HEK293T (cell line): ENCODE results near the gene LCP2.

Experiments used
- CTCF ChIA-PET: fragments of 350-600 bp; formaldehyde crosslinking; extraction: SDS; loops from one replicate; lab custom pipeline; 2021; ENCODE audit warnings: antibody characterized with exemption, inconsistent platforms; lab: Yijun Ruan, JAX
- POLR2A ChIA-PET: fragments of 350-600 bp; formaldehyde crosslinking; extraction: SDS; loops from one replicate; lab custom pipeline; 2020; ENCODE audit warnings: antibody characterized with exemption, inconsistent platforms; lab: Yijun Ruan, JAX
- DNase-seq: peaks from one replicate; pipeline ENCODE4 v3.0.0; 2012; ENCODE audit warnings: mixed read lengths; ENCODE audit errors: extremely low spot score
- ARNT ChIP-seq: fragments of 450-650 bp; IDR thresholded peaks from 2 replicates; pipeline ENCODE4 v1.6.1; 2017; ENCODE audit warnings: mild to moderate bottlenecking
- BHLHE40 ChIP-seq: fragments of 450-650 bp; IDR thresholded peaks from 2 replicates; pipeline ENCODE4 v1.6.1; 2016; ENCODE audit warnings: mild to moderate bottlenecking, moderate library complexity, borderline replicate concordance
- CTBP1 ChIP-seq: fragments of 450-650 bp; IDR thresholded peaks from 2 replicates; pipeline ENCODE4 v1.6.1; 2016; ENCODE audit warnings: borderline replicate concordance
- ELF4 ChIP-seq: fragments of 450-650 bp; IDR thresholded peaks from 2 replicates; pipeline ENCODE4 v1.6.1; 2017; ENCODE audit warnings: antibody characterized with exemption
- FOXA1 ChIP-seq: fragments of 450-650 bp; IDR thresholded peaks from 2 replicates; pipeline ENCODE4 v1.6.1; 2016; ENCODE audit warnings: mild to moderate bottlenecking
- FOXK2 ChIP-seq: fragments of 450-650 bp; IDR thresholded peaks from 2 replicates; pipeline ENCODE4 v1.6.1; 2016; ENCODE audit warnings: mild to moderate bottlenecking
- FOXM1 ChIP-seq: fragments of 450-650 bp; IDR thresholded peaks from 2 replicates; pipeline ENCODE4 v1.6.1; 2017; ENCODE audit warnings: mild to moderate bottlenecking, borderline replicate concordance
- HDGF ChIP-seq: fragments of 450-650 bp; IDR thresholded peaks from 2 replicates; pipeline ENCODE4 v1.6.1; 2017; ENCODE audit warnings: antibody characterized with exemption, borderline replicate concordance
- L3MBTL2 ChIP-seq: fragments of 450-650 bp; conservative IDR thresholded peaks from 2 replicates; pipeline ENCODE4 v1.6.1; 2016; ENCODE audit warnings: mild to moderate bottlenecking
- LEF1 ChIP-seq: fragments of 450-650 bp; IDR thresholded peaks from 2 replicates; pipeline ENCODE4 v1.6.1; 2017; ENCODE audit warnings: mild to moderate bottlenecking, borderline replicate concordance
- NFRKB ChIP-seq: fragments of 450-650 bp; IDR thresholded peaks from 2 replicates; pipeline ENCODE4 v1.6.1; 2016; ENCODE audit warnings: mild to moderate bottlenecking, moderate library complexity
- SP1 ChIP-seq: fragments of 450-650 bp; IDR thresholded peaks from 2 replicates; pipeline ENCODE4 v1.6.1; 2017
- SUZ12 ChIP-seq: fragments of 450-650 bp; IDR thresholded peaks from 2 replicates; pipeline ENCODE4 v1.6.1; 2016; ENCODE audit warnings: mild to moderate bottlenecking
- TARDBP ChIP-seq: fragments of 450-650 bp; IDR thresholded peaks from 2 replicates; pipeline ENCODE4 v1.6.1; 2016
- ZNF384 ChIP-seq: fragments of 450-650 bp; IDR thresholded peaks from 2 replicates; pipeline ENCODE4 v1.6.1; 2016
- TF ChIP-seq, protein P1 (sequence below): fragments of 450-650 bp; IDR thresholded peaks from 2 replicates; pipeline ENCODE4 v1.6.1; 2016

Gene LCP2

DNA sequence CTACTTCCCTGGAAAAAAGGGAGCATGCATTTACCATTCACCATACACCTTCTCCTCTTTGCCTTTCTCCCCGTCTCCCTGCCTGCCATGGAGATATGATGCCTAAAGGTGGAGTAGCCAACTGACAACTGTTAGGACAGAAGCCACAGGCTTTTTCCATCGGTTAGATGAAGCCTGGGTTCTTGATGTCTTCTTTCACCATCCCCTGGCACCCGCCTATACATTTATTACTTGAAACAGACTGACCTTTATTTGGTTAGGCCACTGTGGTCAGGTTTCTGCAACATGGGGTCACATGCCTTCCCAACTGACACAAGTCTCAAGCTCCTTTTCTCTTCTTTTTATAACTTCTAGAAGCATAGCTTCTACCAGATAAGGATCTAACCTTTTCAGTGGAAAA, 7.1 kb downstream of the LCP2 start:
- POLR2A ChIA-PET = no interaction called here
- TF ChIP-seq FOXM1 (no peak), ARNT (no peak), TARDBP (no peak), ZNF384 (no peak), SUZ12 (no peak), ELF4 (no peak), BHLHE40 (no peak), FOXA1 (no peak), FOXK2 (no peak), HDGF (no peak), L3MBTL2 (no peak), SP1 (no peak), NFRKB (no peak), CTBP1 (no peak), LEF1 (no peak)
- TF ChIP-seq, protein P1, sequence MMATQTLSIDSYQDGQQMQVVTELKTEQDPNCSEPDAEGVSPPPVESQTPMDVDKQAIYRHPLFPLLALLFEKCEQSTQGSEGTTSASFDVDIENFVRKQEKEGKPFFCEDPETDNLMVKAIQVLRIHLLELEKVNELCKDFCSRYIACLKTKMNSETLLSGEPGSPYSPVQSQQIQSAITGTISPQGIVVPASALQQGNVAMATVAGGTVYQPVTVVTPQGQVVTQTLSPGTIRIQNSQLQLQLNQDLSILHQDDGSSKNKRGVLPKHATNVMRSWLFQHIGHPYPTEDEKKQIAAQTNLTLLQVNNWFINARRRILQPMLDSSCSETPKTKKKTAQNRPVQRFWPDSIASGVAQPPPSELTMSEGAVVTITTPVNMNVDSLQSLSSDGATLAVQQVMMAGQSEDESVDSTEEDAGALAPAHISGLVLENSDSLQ = no peak
- no peak for DNase-seq
- CTCF ChIA-PET = no interaction called here

DNA sequence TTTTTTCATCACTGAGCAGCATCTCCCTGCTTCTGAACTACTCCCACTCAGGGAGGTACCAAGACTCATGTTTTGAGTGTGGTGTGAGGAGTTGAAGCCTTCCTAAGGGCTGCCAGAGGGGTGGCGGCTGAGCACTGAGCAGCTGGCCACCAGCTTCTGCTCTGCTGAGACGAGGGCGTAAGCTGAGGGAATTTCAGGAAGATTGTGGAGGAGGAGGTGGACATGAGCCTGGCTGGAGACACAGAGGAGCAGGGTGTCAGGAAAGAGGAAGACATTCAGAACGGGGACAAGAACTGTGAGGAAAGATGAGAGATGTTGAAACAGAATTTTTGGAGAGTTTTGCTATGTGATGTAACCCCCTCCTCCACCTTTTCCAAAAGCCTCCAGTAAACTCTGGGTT, 7.8 kb downstream of the LCP2 start:
- TF ChIP-seq, protein P1 = no peak
- TF ChIP-seq ZNF384 (no peak), SP1 (no peak), ARNT (no peak), BHLHE40 (no peak), CTBP1 (no peak), TARDBP (no peak), FOXM1 (no peak), L3MBTL2 (no peak), HDGF (no peak)
- DNase-seq = no peak
- POLR2A ChIA-PET = no interaction called here
- CTCF ChIA-PET = no interaction called here

DNA sequence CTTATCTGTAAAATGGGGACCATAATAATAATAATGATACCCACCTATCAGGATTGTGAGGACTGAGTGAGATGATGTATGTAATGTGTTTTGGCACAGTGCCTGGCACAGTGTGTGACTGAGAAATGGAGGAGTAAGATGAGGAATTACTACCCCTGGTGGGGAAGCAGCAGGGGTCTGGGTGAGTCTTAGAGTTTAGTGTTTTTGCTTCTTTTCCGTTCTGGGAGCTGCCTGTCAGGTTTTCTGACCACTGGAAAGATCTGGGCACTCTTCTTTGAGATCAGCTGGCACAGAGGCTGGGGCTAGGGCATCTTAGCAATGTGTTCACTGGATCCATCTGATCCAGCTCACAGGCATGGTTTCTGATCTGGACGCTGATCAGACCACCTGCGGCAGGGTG, 8.5 kb downstream of the LCP2 start:
- TF ChIP-seq ELF4 (no peak), L3MBTL2 (no peak), FOXA1 (no peak)
- CTCF ChIA-PET = no interaction called here
- DNase-seq = no peak
- POLR2A ChIA-PET = no interaction called here

DNA sequence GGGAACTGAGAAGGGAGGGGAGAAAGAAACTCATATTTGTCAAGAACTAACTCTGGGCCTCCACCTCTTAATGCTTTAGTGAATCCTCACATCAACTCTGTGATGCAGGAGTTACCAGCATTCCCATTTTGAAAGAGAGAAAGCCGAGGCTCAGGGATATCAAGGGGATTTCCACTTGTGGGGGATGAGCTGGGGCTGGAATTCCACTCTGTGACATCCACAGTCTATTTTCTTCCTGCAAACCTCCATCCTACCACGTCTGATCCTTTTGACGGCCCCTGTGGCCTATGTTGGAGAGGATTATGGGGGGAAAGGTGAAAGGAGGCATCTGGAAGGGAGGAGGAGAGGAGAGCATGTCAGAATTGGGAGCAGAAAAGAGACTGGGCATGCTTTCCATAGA, 9.0 kb downstream of the LCP2 start:
- DNase-seq = no peak
- ChIA-PET POLR2A (no interaction called here), CTCF (no interaction called here)
- no peak for TF ChIP-seq L3MBTL2
- no peak for TF ChIP-seq CTBP1
- TF ChIP-seq FOXM1 = no peak
- TF ChIP-seq TARDBP = no peak
- TF ChIP-seq ARNT = no peak
- no peak for TF ChIP-seq NFRKB
- no peak for TF ChIP-seq LEF1
- TF ChIP-seq, protein P1 = no peak

DNA sequence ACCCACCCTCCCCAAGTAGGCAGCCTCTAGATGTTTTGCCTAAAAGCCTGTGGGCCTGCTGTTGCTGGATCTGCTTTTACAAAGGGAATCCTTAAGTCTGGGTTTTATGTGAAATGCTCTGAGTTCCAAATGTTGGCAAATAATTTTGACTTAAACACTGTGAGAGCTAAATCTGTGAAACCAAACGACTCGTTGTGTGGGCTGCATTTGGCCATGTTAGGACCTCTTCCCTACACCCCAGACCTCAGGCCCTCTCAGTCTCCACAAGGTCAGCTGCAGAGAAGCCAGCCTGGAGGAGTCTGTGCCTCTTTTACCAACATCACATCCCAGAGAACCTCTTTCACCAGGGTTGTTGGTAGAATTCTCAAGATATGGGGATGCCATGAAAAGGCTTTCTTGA, 9.4 kb downstream of the LCP2 start:
- no peak for DNase-seq
- POLR2A ChIA-PET = no interaction called here
- no peak for TF ChIP-seq SUZ12
- TF ChIP-seq FOXA1 = no peak
- TF ChIP-seq FOXK2 = no peak
- TF ChIP-seq LEF1 = no peak
- no peak for TF ChIP-seq CTBP1
- no peak for TF ChIP-seq SP1
- TF ChIP-seq, protein P1 = no peak
- no peak for TF ChIP-seq FOXM1
- CTCF ChIA-PET = no interaction called here

DNA sequence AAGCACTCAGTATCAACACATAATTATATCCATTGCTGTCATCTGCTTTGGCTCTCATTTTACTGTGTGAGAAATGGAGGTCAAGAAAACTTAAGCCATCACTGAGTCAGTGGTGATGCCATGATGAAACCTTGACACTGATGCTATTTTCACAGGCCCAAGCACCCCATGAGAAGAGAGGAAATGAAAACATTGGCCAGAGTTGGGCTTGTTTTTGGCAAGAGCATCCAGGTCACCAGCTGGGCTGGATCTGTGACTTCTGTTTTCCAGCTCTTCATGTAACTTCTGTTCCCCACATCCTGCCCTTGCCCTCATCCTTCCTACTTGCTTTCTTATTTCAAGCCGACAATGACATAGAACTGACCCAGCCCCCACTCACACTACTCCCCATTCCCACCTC, 10.0 kb downstream of the LCP2 start:
- CTCF ChIA-PET = no interaction called here
- POLR2A ChIA-PET = no interaction called here

DNA sequence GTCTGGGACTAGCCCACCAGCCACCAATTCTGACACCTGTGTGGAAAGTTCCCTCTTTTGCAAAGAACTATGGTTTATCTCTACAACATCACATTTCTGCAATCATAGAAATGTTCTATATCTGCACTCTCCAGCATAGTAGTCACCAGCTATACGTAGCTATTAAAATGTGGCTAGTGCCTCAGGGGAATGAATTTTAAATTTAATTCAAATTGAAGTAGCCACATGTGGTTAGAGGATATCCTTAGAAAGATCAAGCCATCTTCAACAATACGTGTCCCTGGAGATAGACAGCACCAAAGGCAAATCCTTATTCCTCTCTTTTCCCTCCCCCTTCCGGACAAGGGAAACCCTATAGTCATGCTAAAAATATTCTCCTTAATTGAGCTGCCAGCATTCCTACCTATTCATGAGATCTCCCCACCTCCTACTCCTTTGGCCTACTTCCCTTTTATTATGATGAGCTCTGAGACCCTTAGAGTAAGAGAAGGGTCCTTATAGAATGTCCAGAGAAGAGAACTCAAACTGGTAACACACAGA, 11.1 kb downstream of the LCP2 start:
- no peak for TF ChIP-seq TARDBP
- no peak for TF ChIP-seq ELF4
- no peak for TF ChIP-seq SP1
- no peak for TF ChIP-seq FOXA1
- no peak for TF ChIP-seq ZNF384
- no peak for TF ChIP-seq L3MBTL2
- no peak for TF ChIP-seq NFRKB
- TF ChIP-seq HDGF = no peak
- TF ChIP-seq LEF1 = no peak
- no peak for TF ChIP-seq ARNT
- no peak for TF ChIP-seq SUZ12
- TF ChIP-seq, protein P1 = no peak
- no peak for TF ChIP-seq BHLHE40
- TF ChIP-seq FOXK2 = no peak
- no peak for TF ChIP-seq CTBP1
- no peak for TF ChIP-seq FOXM1
- POLR2A ChIA-PET = no interaction called here
- CTCF ChIA-PET = no interaction called here
- DNase-seq = no peak

More for the DNA sequence above, 10.0 kb downstream of the LCP2 start:
- TF ChIP-seq ARNT (no peak), BHLHE40 (no peak), CTBP1 (no peak), HDGF (no peak), L3MBTL2 (no peak)
- no peak for DNase-seq
